Erythroblast (primary cell): Measurements from ENCODE around the gene ZNF740.
"Not testable (repeated sequence)": the region's sequence is repeated elsewhere in the genome, so short reads cannot be mapped to it uniquely, and the experiment has no call there.

Source experiments
- DNase-seq, 2 experiments: peaks; one replicate each; lab custom pipeline; 2025; lab: John Stamatoyannopoulos, UW
- GATA1 ChIP-seq: IDR thresholded peaks from 2 replicates; pipeline ENCODE4 v1.6.1; 2011; ENCODE audit warnings: low read depth, mild to moderate bottlenecking, control low read depth, low read length, moderate library complexity
- POLR2A ChIP-seq: IDR thresholded peaks from 2 replicates; pipeline ENCODE4 v1.6.1; 2011; ENCODE audit warnings: mild to moderate bottlenecking, low read length

The ZNF740 gene

DNA sequence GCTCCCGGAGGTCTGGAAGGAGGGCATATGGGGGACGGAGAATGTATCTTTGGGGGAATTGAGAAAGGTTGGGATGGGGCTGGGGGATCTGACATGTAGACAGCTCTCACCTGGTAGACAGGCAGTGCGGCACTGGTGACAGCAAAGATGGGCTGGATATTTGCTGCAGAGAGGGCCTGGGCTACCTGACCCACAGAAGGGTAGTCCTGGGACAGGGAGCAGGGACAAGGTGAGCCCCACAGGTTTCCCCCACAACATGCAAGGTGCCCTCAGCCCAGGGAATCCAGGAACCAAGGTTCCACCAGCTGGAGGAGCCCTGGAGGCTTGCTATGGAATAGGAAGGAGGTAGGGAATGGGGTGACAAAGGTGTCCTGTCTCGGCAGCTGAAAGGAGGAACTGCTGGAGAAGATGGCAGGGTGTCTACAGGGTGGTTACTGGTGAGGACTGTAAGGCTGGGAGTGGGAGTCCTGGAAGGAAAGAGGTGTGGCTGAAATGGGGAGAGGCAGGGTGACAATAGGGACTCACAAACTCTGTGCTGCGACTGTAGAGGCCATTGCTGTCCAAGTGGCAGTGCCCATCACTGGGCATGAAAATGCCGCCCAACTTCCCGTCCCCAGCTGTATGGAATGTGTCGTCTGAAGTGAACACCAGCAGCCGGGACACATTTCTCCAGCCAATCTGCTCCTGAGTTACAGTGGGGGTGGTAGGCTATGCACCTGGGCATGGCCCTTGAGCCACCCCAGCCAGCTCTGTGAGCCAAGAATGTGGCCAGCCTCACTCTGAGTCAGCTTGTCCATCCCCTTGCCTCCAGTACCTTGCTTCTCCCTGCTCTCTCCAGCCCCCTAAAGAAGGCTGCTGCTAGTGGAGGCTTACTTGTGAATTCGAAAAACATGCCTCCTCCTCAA lies 15.2 kb downstream of the ZNF740 start:
- DNase-seq, result no peak
- TF ChIP-seq POLR2A (no peak), GATA1 (no peak)

DNA sequence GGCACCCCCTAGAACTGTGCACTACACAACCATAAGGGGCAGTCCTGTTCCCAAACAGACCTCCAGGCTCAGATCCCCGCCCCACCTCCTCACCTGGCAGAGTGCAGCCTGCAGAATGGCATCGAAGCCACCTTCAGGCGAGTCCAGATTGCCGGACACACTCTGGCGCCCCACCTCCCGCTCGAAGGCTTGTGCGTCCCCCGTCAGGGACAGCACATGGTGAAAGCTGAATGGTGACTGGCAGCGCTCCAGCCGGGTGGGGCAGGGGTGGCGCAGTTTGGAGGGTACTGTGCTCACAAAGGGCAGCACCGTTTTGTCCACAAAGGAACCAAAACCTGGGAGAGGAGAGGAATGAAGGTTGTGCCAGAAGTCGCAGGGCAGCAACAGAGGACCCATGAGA lies 16.0 kb downstream of the ZNF740 start:
- DNase-seq, result no peak
- TF ChIP-seq POLR2A (no peak), GATA1 (no peak)

DNA sequence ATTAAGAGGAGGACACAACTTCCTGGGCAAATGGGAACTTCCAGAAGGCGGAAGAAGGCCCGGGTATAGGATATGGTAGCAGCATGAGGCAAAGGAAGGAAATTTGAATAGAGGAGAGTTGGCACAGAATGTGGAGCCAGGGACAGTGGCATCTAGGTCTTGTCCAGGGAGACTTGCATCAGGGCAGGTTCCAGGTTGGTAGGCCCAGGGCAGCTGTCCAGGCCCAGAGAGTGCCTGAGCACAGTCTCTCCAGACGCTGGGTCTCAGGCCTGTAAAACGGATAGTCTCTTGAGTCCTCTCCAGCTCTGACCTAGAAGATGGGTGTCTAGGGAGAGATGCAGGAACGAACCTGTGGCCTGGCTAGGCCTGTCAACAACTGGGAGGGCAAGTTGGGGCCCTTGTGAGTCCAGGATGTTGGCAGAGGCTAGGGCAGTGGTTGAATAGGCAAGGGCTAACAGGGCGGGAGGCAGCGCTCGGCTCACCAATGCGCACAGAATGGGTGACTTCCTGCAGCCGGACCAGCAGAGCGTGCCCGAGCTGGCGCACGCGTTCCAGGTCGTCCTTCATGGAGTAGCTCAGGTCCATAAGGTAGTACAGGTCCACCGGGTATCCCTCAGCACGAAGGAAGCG lies 16.6 kb downstream of the ZNF740 start:
- DNase-seq, result no peak
- TF ChIP-seq POLR2A, result no peak
- no peak for TF ChIP-seq GATA1

- TF ChIP-seq GATA1 (no peak), POLR2A (no peak)
- no peak for DNase-seq
Observed at GRCh38 chr12:53198486-53199110, 18.1 kb downstream of the ZNF740 start.

- no peak for DNase-seq
- no peak for TF ChIP-seq POLR2A
- TF ChIP-seq GATA1, result no peak
Observed at GRCh38 chr12:53199700-53200099, 19.2 kb downstream of the ZNF740 start.

DNA sequence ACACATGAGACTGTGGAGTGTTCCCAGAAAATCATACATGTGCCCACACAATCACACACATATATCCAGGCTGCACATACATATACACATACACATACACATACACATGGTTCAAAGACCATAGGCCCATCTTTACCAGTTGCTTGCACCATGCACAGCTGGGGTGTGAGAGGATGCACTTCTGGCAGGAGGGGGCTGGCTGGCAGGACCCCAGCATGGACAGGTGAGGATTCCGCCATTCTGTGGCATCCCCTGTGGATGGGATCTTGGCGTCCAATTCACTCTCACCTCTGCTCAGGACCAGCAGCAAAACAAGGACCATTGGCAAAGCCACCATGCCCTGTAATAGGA lies 19.6 kb downstream of the ZNF740 start:
- DNase-seq, result no peak

DNA sequence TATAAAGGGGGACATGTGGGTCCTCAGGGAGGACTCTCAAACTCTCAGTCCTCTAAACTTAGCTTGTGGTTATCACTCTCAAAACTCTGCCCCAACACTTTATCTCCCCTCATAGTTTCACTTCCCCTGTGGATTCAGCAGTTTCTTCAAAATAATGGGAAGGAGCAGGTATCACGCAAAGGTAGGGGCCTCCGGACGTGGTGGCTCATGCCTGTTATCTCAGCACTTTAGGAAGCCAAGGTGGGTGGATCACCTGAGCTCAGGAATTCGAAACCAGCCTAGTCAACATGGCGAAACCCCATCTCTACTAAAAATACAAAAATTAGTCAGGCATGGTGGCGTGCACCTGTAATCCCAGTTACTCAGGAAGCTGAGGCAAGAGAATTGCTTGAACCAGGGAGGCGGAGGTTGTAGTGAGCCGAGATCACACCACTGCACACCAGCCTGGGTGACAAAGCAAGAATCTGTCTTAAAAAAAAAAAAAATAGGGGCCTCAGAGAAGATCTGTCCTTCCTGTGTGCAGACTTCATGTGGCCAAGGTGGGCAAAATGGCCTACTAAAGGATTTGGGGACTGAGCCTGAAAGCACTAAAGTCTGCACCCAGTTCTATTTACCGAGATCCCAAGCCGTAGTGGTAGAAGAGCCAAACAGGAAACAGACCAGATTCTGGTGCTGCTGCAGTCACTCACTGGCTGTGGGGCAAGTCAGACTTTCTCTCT lies 20.1 kb downstream of the ZNF740 start:
- TF ChIP-seq POLR2A (no peak), GATA1 (no peak)
- no peak for DNase-seq

More for the DNA sequence above, 19.6 kb downstream of the ZNF740 start:
- TF ChIP-seq GATA1, result no peak

GRCh38 chr12:53201177-53201541 lies 20.6 kb downstream of the ZNF740 start:
- peak in 1 of 2 experiments; percentile 45 for DNase-seq
- TF ChIP-seq POLR2A, result no peak
- TF ChIP-seq GATA1, result no peak

- DNase-seq, result no peak
- no peak for TF ChIP-seq POLR2A
- no peak for TF ChIP-seq GATA1
Observed at GRCh38 chr12:53201639-53202038, 21.1 kb downstream of the ZNF740 start.

- not testable (repeated sequence) for DNase-seq
Observed at GRCh38 chr12:53202316-53202715, 21.8 kb downstream of the ZNF740 start.

DNA sequence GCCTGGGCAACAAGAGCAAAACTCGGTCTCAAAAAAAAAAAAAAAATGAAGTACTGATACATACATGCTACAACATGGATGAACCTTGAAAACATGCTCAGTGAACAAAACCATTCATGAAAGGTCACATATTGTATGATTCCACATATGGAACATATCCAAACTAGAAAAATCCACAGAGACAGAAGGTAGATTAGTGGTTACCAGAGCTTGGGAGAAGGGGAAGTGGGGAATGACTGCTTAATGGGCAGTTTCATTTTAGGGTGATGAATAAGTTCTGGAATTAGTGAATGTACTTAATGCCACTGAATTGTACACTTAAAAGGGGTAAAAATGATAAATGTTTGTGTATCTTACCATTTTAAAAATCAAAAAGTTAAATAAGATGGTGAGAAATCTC lies 23.8 kb downstream of the ZNF740 start:
- DNase-seq, result no peak
- no peak for TF ChIP-seq GATA1
- no peak for TF ChIP-seq POLR2A

- DNase-seq, result no peak
- no peak for TF ChIP-seq GATA1
- TF ChIP-seq POLR2A, result no peak
Observed at GRCh38 chr12:53205747-53206419, 25.4 kb downstream of the ZNF740 start.

- TF ChIP-seq POLR2A (no peak), GATA1 (no peak)
- DNase-seq, result peak in 1 of 2 experiments; percentile 32
Observed at GRCh38 chr12:53207042-53207441, 26.5 kb downstream of the ZNF740 start, which contains the start of gene ITGB7. Gene ITGB7, minus strand, starts transcription at chr12:53207251. Its CDS starts 6,808 bp downstream, at chr12:53200443.
